Esophagus muscularis mucosa (tissue), 4 donors: Measurements from ENCODE around the gene KCND3. TPM values are rescaled to one million over a fixed set of nuclear protein-coding genes. Genes with fewer than 3 reads are reported as not detected.

Source experiments
- DNase-seq: peaks from one replicate; pipeline ENCODE4 v3.0.0-alpha.2; 2017; ENCODE audit errors: extremely low spot score
- H3K27ac ChIP-seq, 4 donors: fragments of 200-600 bp; sonication (generic); replicated peaks in 1 of 4; 1 replicate in 3 of 4; 2 replicates in 1 of 4; pipeline ENCODE4 v1.5.1; 2016 to 2019; ENCODE audit warnings: mild to moderate bottlenecking in 1 of 4
- H3K27me3 ChIP-seq, 4 donors: fragments of 200-600 bp; sonication (generic); one replicate each; pipeline versions ENCODE4 v1.5.1 to v1.6.0; 2016 to 2019
- H3K36me3 ChIP-seq, 4 donors: fragments of 200-600 bp; sonication (generic); one replicate each; pipeline ENCODE4 v1.5.1; 2016 to 2019
- H3K4me1 ChIP-seq, 4 donors: fragments of 200-600 bp; sonication (generic); one replicate each; pipeline ENCODE4 v1.5.1; 2016 to 2019
- H3K4me3 ChIP-seq, 4 donors: fragments of 200-600 bp; sonication (generic); 1 replicate in 2 of 4; 2 replicates in 2 of 4; pipeline ENCODE4 v1.5.1; 2016 to 2019; ENCODE audit warnings: mild to moderate bottlenecking in 4 of 4, moderate library complexity in 1 of 4
- H3K9me3 ChIP-seq, 4 donors: fragments of 200-600 bp; sonication (generic); 1 replicate in 3 of 4; 2 replicates in 1 of 4; pipeline ENCODE4 v1.5.1; 2016 to 2019
- EP300 ChIP-seq: sonication (generic); formaldehyde crosslinking; IDR thresholded peaks from one replicate; pipeline ENCODE4 v1.6.1; 2017; ENCODE audit warnings: antibody characterized with exemption
- POLR2A ChIP-seq: fragments of 450-650 bp; IDR thresholded peaks from one replicate; pipeline ENCODE4 v1.6.1; 2017; ENCODE audit warnings: antibody characterized with exemption, moderate library complexity, mild to moderate bottlenecking, low read depth
- POLR2AphosphoS5 ChIP-seq, 2 donors: sonication (generic); formaldehyde crosslinking; IDR thresholded peaks; one replicate each; pipeline ENCODE4 v1.6.1; 2017; ENCODE audit warnings: antibody characterized with exemption in 2 of 2
- WGBS: methylation state at CpG from one replicate; pipeline ENCODE4 v1.1.5; 2018; 5-methylcytosine and 5-hydroxymethylcytosine counted together
- intact Hi-C: fragments of 100-400 bp; cut with DNase I; formaldehyde crosslinking; loops from one replicate; pipeline ENCODE4 v1.15.1; 2023
- total RNA-seq, 4 donors: library from RNA; depleted of rRNA; stranded (reverse); fragments of >200 nt; gene quantifications; one replicate each; pipeline versions ENCODE4 v1.1.0 to v1.2.1, GENCODE V29; 2016
- TF ChIP-seq, protein P1 (sequence below), 3 experiments: fragments of 200-600 bp in 2 of 3; fragments of 450-650 bp in 1 of 3; sonication (generic) in 2 of 3; IDR thresholded peaks; one replicate each; pipeline ENCODE4 v1.5.1; 2017 to 2019; ENCODE audit warnings: antibody characterized with exemption in 3 of 3, mild to moderate bottlenecking in 2 of 3, moderate library complexity in 1 of 3

The KCND3 gene
- total RNA-seq, 4 donors from 2014 or later, result 25.7 to 57.6 (median 47.5) TPM

DNA sequence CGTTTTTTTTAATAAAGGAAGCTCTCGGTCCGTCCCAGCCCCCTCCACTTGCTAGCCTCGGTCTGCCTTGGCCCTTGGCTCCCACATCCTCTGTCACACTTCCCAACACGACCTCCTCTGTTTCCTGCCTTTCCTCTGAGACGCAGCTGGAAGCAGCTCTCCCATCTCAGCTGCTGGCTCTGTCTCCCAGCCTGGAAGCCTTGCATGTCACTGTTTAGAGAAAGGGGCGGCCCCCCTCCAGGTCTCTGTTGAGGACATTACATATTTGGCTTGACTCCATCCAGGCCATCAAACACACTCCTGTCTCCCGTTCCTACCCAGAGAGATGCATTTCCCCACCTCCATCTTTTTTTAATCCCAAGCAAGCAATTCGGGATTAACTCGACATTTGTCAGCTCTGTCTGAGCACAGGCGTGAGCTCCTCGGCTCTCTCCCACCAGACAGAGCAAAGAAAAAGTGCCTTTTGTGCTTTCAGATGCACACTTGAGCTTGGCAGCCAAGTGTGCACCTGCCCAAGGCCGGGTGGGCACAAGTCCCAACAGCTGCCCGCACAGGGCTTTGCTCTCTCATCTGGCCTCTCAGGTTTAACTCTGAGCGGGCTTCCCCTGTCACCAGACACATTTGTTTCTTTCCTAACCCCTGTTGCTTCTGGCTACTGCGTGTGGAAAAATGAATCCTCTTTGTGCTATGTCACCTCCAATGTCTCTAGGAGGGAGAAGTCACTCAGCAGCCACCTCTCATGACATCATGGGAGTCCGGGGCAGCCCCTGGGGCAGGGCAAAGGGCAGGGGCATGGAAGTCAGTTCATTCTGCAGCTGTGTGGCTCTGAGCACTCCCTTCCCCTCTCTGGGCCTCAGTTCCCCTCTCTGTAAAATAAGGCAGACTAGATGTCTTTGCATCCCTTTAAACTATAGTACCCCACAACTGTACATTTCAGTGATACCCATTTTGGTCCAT lies 108.3 kb downstream of the KCND3 start:
- H3K4me1 ChIP-seq, result peaks cover 48 to 74% (median 71%) of the 10 kb centered on the region in 4 donors
- no peaks in the 10 kb centered on the region for H3K27me3 ChIP-seq
- H3K9me3 ChIP-seq, result no peaks in the 10 kb centered on the region
- intact Hi-C loops, result no loop called here
- peak overlapping the region in 3 of 4 donors; percentile 6 to 15 (median 13) for H3K4me3 ChIP-seq
- DNase-seq, result no peak
- TF ChIP-seq POLR2AphosphoS5 (IDR thresholded peaks at IDR 0.05), result peak; percentile 55 to 62
- no peak for TF ChIP-seq EP300
- TF ChIP-seq POLR2A, result no peak
- TF ChIP-seq, protein P1, sequence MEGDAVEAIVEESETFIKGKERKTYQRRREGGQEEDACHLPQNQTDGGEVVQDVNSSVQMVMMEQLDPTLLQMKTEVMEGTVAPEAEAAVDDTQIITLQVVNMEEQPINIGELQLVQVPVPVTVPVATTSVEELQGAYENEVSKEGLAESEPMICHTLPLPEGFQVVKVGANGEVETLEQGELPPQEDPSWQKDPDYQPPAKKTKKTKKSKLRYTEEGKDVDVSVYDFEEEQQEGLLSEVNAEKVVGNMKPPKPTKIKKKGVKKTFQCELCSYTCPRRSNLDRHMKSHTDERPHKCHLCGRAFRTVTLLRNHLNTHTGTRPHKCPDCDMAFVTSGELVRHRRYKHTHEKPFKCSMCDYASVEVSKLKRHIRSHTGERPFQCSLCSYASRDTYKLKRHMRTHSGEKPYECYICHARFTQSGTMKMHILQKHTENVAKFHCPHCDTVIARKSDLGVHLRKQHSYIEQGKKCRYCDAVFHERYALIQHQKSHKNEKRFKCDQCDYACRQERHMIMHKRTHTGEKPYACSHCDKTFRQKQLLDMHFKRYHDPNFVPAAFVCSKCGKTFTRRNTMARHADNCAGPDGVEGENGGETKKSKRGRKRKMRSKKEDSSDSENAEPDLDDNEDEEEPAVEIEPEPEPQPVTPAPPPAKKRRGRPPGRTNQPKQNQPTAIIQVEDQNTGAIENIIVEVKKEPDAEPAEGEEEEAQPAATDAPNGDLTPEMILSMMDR (IDR thresholded peaks at IDR 0.05), result no peak
- WGBS, result 16% methylated on average over 17 of the region's 17 CpGs
- H3K36me3 ChIP-seq, result no peaks in the 10 kb centered on the region
- H3K27ac ChIP-seq, result peak overlapping the region; percentile 65 to 75 (median 70)

DNA sequence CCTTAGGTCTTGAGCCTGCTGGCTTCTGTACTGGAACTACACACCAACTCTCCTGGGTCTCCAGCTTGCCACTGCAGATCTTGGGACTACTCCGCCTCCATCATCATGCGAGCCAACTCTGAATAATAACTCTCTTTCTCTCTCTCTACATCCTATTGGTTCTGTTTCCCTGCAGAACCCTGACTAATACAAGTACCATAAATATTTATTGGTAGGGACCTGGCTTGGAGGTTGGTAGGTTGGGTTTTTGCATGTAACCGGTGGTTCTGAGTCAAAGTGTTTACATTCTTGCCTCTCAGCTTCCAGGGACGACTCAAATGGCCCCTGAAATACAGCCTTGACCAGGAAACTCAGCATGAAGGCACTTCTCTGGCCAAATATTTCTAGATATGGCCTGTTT lies 110.4 kb downstream of the KCND3 start:
- Histone ChIP-seq H3K4me3 (no peak overlapping the region), H3K9me3 (no peaks in the 10 kb centered on the region), H3K36me3 (no peaks in the 10 kb centered on the region), H3K4me1 (peaks cover 57 to 93% (median 86%) of the 10 kb centered on the region in 4 donors), H3K27ac (peak overlapping the region; percentile 65 to 75 (median 70)), H3K27me3 (no peaks in the 10 kb centered on the region)
- 42% methylated on average over 4 of the region's 4 CpGs for WGBS
- intact Hi-C loops, result no loop called here
- TF ChIP-seq, protein P1 (IDR thresholded peaks at IDR 0.05), result no peak
- peak in 1 of 2 donors; percentile 50 for TF ChIP-seq POLR2AphosphoS5 (IDR thresholded peaks at IDR 0.05)
- no peak for DNase-seq

DNA sequence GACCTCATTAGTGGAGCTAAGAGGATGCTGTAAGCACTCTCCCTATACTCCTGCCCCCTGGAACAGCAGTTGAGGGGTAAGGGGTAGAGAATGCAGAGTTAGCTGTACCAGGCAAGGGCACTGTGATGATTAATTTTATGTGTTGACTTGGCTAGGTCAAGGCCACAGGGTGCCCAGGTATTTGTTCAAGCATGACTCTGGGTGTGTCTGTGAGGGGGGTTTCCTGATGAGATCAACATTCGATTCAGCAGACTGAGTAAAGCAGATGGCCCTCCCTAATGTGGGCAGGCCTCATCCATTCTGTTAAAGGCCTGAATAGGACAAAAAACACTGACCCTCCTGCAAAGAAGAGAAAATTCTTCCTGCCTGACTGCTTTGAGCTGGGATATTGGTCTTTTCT lies 110.8 kb downstream of the KCND3 start:
- DNase-seq, result no peak
- intact Hi-C loops, result no loop called here
- no peak overlapping the region for H3K4me3 ChIP-seq
- 33% methylated on average over 1 of the region's 1 CpG for WGBS
- TF ChIP-seq, protein P1 (IDR thresholded peaks at IDR 0.05), result no peak
- no peak for TF ChIP-seq POLR2AphosphoS5 (IDR thresholded peaks at IDR 0.05)
- no peak for TF ChIP-seq EP300
- TF ChIP-seq POLR2A, result no peak
- no peaks in the 10 kb centered on the region for H3K36me3 ChIP-seq
- H3K27ac ChIP-seq, result peak overlapping the region; percentile 65 to 75 (median 70)
- no peaks in the 10 kb centered on the region for H3K9me3 ChIP-seq
- peaks cover 57 to 93% (median 86%) of the 10 kb centered on the region in 4 donors for H3K4me1 ChIP-seq
- H3K27me3 ChIP-seq, result no peaks in the 10 kb centered on the region

DNA sequence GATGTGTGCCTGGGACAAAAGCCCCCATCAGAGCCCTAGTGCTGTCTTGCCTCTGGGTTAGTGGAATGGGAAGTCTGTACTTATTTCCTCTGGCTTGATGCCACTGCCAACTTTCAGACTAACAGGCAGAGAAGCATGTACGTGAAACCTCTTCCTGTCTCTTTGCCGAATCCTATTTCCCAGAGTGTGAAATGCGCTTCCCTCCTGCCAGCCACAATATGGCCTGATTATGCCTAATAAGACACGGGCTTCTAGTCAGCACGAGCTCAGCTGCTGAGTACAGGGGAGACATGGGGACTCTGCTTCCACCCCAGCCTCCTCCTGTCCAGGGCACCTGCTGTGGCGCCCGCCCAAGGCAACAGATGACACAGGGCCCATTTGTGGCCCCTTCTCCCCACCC lies 111.4 kb downstream of the KCND3 start:
- Histone ChIP-seq H3K4me1 (peaks cover 55 to 88% (median 83%) of the 10 kb centered on the region in 4 donors), H3K4me3 (no peak overlapping the region)
- WGBS, result 94% methylated on average over 7 of the region's 7 CpGs

More for the DNA sequence above, 111.4 kb downstream of the KCND3 start:
- no peak for DNase-seq
- intact Hi-C loops, result no loop called here
- no peaks in the 10 kb centered on the region for H3K36me3 ChIP-seq
- no peaks in the 10 kb centered on the region for H3K9me3 ChIP-seq
- H3K27ac ChIP-seq, result peak overlapping the region; percentile 65 to 75 (median 70)
- TF ChIP-seq EP300 (no peak), POLR2AphosphoS5 (IDR thresholded peaks at IDR 0.05) (no peak)
- TF ChIP-seq, protein P1 (IDR thresholded peaks at IDR 0.05), result no peak
- H3K27me3 ChIP-seq, result no peaks in the 10 kb centered on the region
